Activated T-cell treated with anti-CD3 and anti-CD28 coated beads for 4 hours (primary cell): ENCODE data around the gene YWHAQ.

Source experiments
- DNase-seq: peaks from one replicate; pipeline ENCODE4 v3.0.0-alpha.2; 2020

The YWHAQ gene

GRCh38 chr2:9654452-9655100, 23.8 kb upstream of the YWHAQ start:
- DNase-seq = no peak

- no peak for DNase-seq
Measured at GRCh38 chr2:9653485-9654271, 22.9 kb upstream of the YWHAQ start.

- no peak for DNase-seq
Measured at GRCh38 chr2:9652898-9653479, 22.2 kb upstream of the YWHAQ start.

- DNase-seq = no peak
Measured at GRCh38 chr2:9652267-9652666, 21.5 kb upstream of the YWHAQ start.

- no peak for DNase-seq
Measured at GRCh38 chr2:9650119-9650821, 19.5 kb upstream of the YWHAQ start.

GRCh38 chr2:9649261-9649660, 18.5 kb upstream of the YWHAQ start:
- no peak for DNase-seq

GRCh38 chr2:9648821-9649220, 18.0 kb upstream of the YWHAQ start:
- no peak for DNase-seq

- DNase-seq = no peak
Measured at GRCh38 chr2:9647884-9648283, 17.1 kb upstream of the YWHAQ start.

GRCh38 chr2:9646196-9647030, 15.6 kb upstream of the YWHAQ start:
- DNase-seq = no peak

- DNase-seq = no peak
Measured at GRCh38 chr2:9644603-9645002, 13.8 kb upstream of the YWHAQ start.

- no peak for DNase-seq
Measured at GRCh38 chr2:9644021-9644420, 13.2 kb upstream of the YWHAQ start.

- no peak for DNase-seq
Measured at GRCh38 chr2:9641641-9642040, 10.8 kb upstream of the YWHAQ start.

GRCh38 chr2:9640403-9641104, 9.8 kb upstream of the YWHAQ start:
- DNase-seq = no peak

GRCh38 chr2:9639740-9640343, 9.0 kb upstream of the YWHAQ start:
- DNase-seq = no peak

GRCh38 chr2:9639000-9639602, 8.3 kb upstream of the YWHAQ start:
- no peak for DNase-seq

- no peak for DNase-seq
Measured at GRCh38 chr2:9638532-9638931, 7.7 kb upstream of the YWHAQ start.

GRCh38 chr2:9637330-9637729, 6.5 kb upstream of the YWHAQ start:
- DNase-seq = no peak

GRCh38 chr2:9634133-9634532, 3.3 kb upstream of the YWHAQ start:
- DNase-seq = no peak

GRCh38 chr2:9631878-9632700, 1.3 kb upstream of the YWHAQ start:
- no peak for DNase-seq

GRCh38 chr2:9631553-9631819, 689 bp upstream of the YWHAQ start:
- no peak for DNase-seq
